Activated CD8-positive, alpha-beta memory T cell treated with anti-CD3 and anti-CD28 coated beads, Interleukin-2, amount 10 ng/mL, durations not matched to agents 7 days and 5 days (primary cell): Measurements from ENCODE around the gene AQP4. TPM values are rescaled to one million over a fixed set of nuclear protein-coding genes. Genes with fewer than 3 reads are reported as not detected.

Source experiments
- ATAC-seq: fragments of 150-1000 bp; cut with Tn5 transposase; one replicate; pipeline ENCODE4 v1.10.0; 2021; ENCODE audit warnings: moderate library complexity
- CTCF ChIA-PET: fragments of 350-600 bp; sonication (Branson Sonifier 250); formaldehyde crosslinking; loops from one replicate; lab custom pipeline; 2021; ENCODE audit warnings: antibody characterized with exemption; lab: Charles Lee
- DNase-seq: peaks from one replicate; pipeline ENCODE4 v3.0.0-alpha.2; 2020
- H3K27ac Mint-ChIP-seq: one replicate; pipeline ENCODE4 v1.8.0; 2021; ENCODE audit warnings: mild to moderate bottlenecking, mixed read lengths
- H3K27me3 Mint-ChIP-seq: one replicate; pipeline ENCODE4 v1.8.0; 2021; ENCODE audit warnings: mixed read lengths
- H3K36me3 Mint-ChIP-seq: one replicate; pipeline ENCODE4 v1.8.0; 2021; ENCODE audit warnings: mild to moderate bottlenecking, mixed read lengths
- H3K4me1 Mint-ChIP-seq: one replicate; pipeline ENCODE4 v1.8.0; 2021; ENCODE audit warnings: mixed read lengths
- H3K4me3 Mint-ChIP-seq: one replicate; pipeline ENCODE4 v1.8.0; 2021; ENCODE audit warnings: mild to moderate bottlenecking, moderate library complexity, mixed read lengths
- H3K9me3 Mint-ChIP-seq: one replicate; pipeline ENCODE4 v1.8.0; 2022; ENCODE audit warnings: low read depth, mixed read lengths
- total RNA-seq, 2 experiments: library from RNA; stranded (reverse); gene quantifications; one replicate each; pipeline ENCODE4 v1.2.3, GENCODE V29; 2021

The AQP4 gene
- total RNA-seq, 2 experiments from 2014 or later: not detected

- no peaks in the 10 kb centered on the region for H3K36me3 Mint-ChIP-seq
- no peak overlapping the region for H3K4me3 Mint-ChIP-seq
- no peaks in the 10 kb centered on the region for H3K27me3 Mint-ChIP-seq
- no peak for DNase-seq
- H3K9me3 Mint-ChIP-seq: peaks cover 4% of the 10 kb centered on the region
- H3K27ac Mint-ChIP-seq: no peak overlapping the region
- ATAC-seq: no peak
- CTCF ChIA-PET: no interaction called here
- no peaks in the 10 kb centered on the region for H3K4me1 Mint-ChIP-seq
Observed at GRCh38 chr18:26818461-26818860, 47.0 kb downstream of the AQP4 start.

DNA sequence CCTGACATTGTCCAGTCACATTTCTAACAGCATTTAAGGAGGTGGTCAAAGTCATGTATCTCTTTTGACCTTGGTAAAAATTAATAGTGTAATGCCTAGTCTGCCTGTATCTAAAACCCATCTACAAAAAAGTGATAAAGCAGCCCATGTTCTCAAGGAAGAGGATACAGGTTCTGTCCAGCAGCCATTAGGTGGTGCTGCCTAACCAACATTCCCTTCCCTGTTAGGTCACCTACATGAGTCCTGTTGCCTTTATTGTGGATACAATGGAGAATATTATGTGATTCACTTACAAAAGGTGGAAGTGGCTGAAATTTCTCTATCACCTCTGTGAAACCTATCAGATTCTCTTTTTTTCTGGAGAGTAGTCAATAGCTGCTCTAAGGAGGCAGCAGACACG, 52.5 kb downstream of the AQP4 start:
- Mint-ChIP-seq H3K4me1 (no peaks in the 10 kb centered on the region), H3K27ac (no peak overlapping the region), H3K4me3 (no peak overlapping the region), H3K9me3 (peaks cover 2% of the 10 kb centered on the region), H3K36me3 (no peaks in the 10 kb centered on the region), H3K27me3 (no peaks in the 10 kb centered on the region)
- DNase-seq (no peak), ATAC-seq (no peak)
- CTCF ChIA-PET: no interaction called here

DNA sequence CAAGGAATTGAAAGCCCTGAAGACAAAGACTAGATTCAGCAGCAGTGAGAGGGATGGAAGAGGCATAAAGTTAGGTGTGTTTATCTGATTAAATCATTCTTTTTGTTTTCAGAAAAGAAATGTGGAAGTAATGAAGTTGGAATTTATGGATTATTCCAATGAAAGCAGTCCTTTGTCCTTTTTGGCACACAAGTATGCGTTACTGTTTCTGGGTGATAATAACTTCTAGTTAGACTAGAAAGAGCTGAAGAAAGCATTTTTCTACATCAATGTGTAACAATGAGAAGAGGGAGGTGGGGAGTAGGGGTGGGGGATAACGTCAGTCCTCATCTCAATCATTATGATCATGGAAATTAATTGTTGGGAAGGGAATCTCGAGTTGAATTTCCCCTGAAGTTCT, 53.0 kb downstream of the AQP4 start:
- Mint-ChIP-seq H3K4me1 (no peaks in the 10 kb centered on the region), H3K9me3 (peaks cover 2% of the 10 kb centered on the region), H3K36me3 (no peaks in the 10 kb centered on the region), H3K4me3 (no peak overlapping the region), H3K27me3 (no peaks in the 10 kb centered on the region), H3K27ac (no peak overlapping the region)
- ATAC-seq: no peak
- CTCF ChIA-PET: no interaction called here
- no peak for DNase-seq

DNA sequence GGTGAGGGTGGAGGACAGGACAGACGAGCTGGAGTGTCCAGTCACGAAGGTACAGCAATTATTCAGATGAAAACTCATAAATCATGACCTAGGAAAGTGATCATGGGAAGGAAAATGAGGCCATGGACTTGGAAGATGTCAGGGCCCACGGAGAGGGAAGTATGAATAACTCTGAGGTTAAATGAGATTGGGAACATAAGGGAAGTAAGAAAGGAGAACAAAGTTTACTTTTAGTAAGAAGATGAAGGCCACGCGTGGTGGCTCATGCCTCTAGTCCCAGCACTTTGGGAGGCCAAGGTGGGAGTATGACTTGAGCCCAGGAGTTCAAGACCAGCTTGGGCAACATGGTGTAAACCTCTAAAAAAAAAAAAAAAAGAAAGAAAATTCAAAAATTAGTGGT, 56.2 kb downstream of the AQP4 start:
- DNase-seq (no peak), ATAC-seq (no peak)
- Mint-ChIP-seq H3K27me3 (no peaks in the 10 kb centered on the region), H3K36me3 (no peaks in the 10 kb centered on the region), H3K4me1 (no peaks in the 10 kb centered on the region), H3K4me3 (no peak overlapping the region), H3K9me3 (peaks cover 2% of the 10 kb centered on the region), H3K27ac (no peak overlapping the region)
- CTCF ChIA-PET: no interaction called here

DNA sequence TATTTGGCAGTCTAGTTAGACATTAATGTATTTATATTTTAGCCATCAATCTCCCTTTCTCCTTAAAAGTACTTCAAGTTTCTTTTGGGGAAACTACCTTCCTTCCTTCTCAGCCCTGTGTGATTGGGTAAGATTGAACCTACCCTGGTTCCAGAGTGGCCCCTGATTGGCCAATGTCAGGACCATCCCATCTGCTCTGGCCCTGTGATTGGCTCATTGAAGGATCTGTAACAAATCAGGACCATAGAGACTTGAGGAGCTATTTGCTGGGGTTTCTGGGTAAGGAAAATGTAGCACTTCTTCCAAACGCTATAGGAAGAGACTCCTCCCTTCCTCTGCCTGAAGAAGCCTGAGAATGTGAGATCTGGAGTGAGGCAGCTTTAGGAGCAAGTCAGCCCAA, 59.3 kb downstream of the AQP4 start:
- Mint-ChIP-seq H3K27ac (no peak overlapping the region), H3K9me3 (peaks cover 2% of the 10 kb centered on the region), H3K4me1 (no peaks in the 10 kb centered on the region), H3K27me3 (no peaks in the 10 kb centered on the region), H3K4me3 (no peak overlapping the region), H3K36me3 (no peaks in the 10 kb centered on the region)
- CTCF ChIA-PET: no interaction called here
- DNase-seq (no peak), ATAC-seq (no peak)

GRCh38 chr18:26804519-26804918, 61.0 kb downstream of the AQP4 start:
- DNase-seq: no peak
- Mint-ChIP-seq H3K27ac (no peak overlapping the region), H3K4me3 (no peak overlapping the region), H3K9me3 (no peaks in the 10 kb centered on the region), H3K4me1 (no peaks in the 10 kb centered on the region), H3K36me3 (no peaks in the 10 kb centered on the region), H3K27me3 (no peaks in the 10 kb centered on the region)
- no peak for ATAC-seq
- CTCF ChIA-PET: no interaction called here

DNA sequence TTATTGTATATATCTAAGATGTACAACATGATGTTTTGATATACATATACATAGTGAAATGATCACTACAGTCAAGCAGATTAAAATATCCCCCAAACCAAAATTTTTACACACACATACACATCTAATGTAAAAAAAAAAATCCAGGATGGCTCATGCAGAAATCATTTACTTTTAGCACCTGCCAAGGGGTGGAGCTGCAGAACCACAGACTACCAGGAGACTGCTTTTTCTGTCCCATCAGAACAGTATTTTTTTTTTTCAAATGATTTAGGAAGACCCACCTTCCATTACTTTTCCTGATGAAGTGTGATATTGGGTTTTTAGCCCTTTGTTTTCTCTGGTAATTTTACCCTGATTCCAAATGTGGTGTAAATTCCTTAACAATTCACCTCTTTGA, 61.9 kb downstream of the AQP4 start:
- Mint-ChIP-seq H3K36me3 (no peaks in the 10 kb centered on the region), H3K9me3 (no peaks in the 10 kb centered on the region), H3K4me3 (no peak overlapping the region), H3K4me1 (no peaks in the 10 kb centered on the region), H3K27ac (no peak overlapping the region), H3K27me3 (no peaks in the 10 kb centered on the region)
- CTCF ChIA-PET: no interaction called here
- no peak for DNase-seq
- ATAC-seq: no peak

GRCh38 chr18:26802330-26803200, 62.9 kb downstream of the AQP4 start:
- no peaks in the 10 kb centered on the region for H3K9me3 Mint-ChIP-seq
- H3K4me1 Mint-ChIP-seq: no peaks in the 10 kb centered on the region
- CTCF ChIA-PET: interaction anchor here (0.9 kb wide), 1 partner anchor 33 kb away, joined by 3 read pairs; no protein-coding TSS in a partner anchor

More at GRCh38 chr18:26802330-26803200, 62.9 kb downstream of the AQP4 start:
- ATAC-seq (no peak), DNase-seq (no peak)
- Mint-ChIP-seq H3K27me3 (no peaks in the 10 kb centered on the region), H3K4me3 (no peak overlapping the region), H3K27ac (no peak overlapping the region), H3K36me3 (no peaks in the 10 kb centered on the region)
